Ovary (tissue), 3 donors: ENCODE measurements around the gene ST6GAL1.

Experiments used
- EP300 ChIP-seq: sonication (generic); formaldehyde crosslinking; IDR thresholded peaks from one replicate; pipeline ENCODE4 v1.6.1; 2017; ENCODE audit warnings: antibody characterized with exemption
- POLR2A ChIP-seq: fragments of 450-650 bp; IDR thresholded peaks from one replicate; pipeline ENCODE4 v1.6.1; 2017; ENCODE audit warnings: antibody characterized with exemption, mild to moderate bottlenecking, moderate library complexity
- TF ChIP-seq, protein P1 (sequence below), 3 donors: fragments of 450-650 bp in 2 of 3; fragments of 200-600 bp in 1 of 3; IDR thresholded peaks; one replicate each; pipeline versions ENCODE4 v1.5.1 to v1.8.0; 2016 to 2022; ENCODE audit warnings: antibody characterized with exemption in 3 of 3, mild to moderate bottlenecking in 1 of 3
- donor health status: DM: no; HTN: no; CAD: no.

DNA sequence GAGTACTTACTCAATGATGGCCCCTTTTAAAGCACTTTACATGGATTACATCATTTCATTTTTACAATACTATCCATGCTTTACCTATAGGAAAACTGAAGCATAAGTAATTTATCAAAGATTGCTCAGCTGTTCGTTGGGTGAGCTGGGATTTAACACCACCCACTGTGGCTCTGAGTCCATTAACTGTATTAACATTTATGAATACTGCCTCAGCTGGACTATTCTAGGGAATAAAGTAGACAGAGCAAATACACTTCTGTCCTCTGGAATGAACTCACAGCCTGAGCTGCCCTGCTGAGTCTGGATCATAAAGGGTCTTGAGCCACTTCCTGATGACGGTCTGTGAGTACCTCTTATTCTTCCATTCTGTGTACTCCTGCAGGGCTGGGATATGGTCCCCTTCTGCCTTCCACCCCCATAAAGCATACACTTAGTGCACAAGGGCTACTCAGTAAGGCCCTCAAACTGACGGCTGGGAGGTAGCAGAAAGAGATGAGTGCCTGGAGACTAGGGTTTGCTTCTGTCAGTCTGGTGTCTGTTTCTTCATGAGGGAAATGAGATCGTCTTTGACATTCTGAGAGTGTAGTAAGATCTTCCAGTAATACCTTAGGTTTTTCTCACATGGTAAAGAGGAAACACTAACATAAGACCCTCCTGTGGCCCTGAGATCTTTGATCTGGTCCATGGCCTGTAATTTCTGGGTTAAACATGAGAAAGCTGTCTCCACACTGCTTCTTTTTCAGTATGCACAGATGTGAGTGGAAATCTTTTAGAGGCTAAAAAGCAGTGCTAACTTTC lies 12.6 kb upstream of the ST6GAL1 start:
- TF ChIP-seq POLR2A (no peak), EP300 (no peak)
- TF ChIP-seq, protein P1, sequence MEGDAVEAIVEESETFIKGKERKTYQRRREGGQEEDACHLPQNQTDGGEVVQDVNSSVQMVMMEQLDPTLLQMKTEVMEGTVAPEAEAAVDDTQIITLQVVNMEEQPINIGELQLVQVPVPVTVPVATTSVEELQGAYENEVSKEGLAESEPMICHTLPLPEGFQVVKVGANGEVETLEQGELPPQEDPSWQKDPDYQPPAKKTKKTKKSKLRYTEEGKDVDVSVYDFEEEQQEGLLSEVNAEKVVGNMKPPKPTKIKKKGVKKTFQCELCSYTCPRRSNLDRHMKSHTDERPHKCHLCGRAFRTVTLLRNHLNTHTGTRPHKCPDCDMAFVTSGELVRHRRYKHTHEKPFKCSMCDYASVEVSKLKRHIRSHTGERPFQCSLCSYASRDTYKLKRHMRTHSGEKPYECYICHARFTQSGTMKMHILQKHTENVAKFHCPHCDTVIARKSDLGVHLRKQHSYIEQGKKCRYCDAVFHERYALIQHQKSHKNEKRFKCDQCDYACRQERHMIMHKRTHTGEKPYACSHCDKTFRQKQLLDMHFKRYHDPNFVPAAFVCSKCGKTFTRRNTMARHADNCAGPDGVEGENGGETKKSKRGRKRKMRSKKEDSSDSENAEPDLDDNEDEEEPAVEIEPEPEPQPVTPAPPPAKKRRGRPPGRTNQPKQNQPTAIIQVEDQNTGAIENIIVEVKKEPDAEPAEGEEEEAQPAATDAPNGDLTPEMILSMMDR (IDR thresholded peaks at IDR 0.05): no peak
